EH (cell line): Measurements from ENCODE around the gene NHLRC1.
A peak's percentile ranks its signal among the peaks of the same experiment; 100 is the strongest.
"Not testable (repeated sequence)": the region's sequence is repeated elsewhere in the genome, so short reads cannot be mapped to it uniquely, and the experiment has no call there.

Source experiments
- DNase-seq: peaks from one replicate; pipeline ENCODE4 v3.0.0-alpha.2; 2015; ENCODE audit warnings: low read depth

Gene NHLRC1

DNA sequence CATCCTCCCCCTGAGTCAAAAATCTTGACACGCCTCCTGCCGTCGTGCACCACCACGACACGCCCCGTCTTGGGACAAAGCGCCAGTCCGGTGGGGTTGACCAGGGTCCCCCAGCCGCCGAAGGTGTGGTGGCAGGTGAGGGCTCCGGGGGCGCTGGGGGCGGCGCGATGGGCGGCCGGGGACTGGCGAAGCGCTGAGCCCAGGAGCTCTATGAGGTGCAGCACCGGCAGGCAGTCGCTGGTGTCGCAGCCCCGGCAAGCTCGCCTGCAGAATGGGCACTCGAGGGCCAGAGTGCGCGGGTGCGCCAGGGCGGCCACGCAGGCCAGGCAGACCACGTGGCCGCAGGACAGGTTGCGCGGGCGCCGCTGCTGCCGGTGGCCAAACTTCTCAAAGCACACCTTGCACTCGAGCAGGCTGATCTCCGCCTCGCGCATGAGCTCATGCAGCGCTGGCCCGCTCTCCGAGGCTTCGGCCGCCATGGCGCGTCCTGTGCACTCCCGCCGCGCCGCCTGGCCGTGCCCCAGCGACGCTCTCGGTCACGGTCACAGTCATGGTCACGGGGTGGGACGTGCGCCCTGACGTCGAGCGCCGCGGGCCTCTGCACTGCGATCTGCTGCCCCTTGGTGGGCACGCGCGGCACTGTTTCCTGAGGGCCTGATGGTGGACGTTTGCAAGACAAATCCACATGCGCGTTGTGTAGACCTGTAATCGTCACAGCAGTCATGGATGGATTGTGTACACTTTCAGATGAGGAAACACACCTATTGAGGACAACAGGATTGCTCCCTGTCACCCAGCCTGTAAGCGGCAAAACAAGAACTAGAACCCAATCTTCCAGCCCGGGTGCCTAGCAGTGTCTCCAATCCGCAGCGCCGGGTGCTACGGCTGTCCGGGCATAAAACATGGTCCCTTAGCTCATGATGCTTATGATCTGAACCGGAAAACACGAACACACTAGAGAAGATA, at the start of gene NHLRC1:
NHLRC1 (minus strand) TSS at position 550 of the 966 bp plus-strand sequence; CDS start at position 479, 71 bp downstream.
- DNase-seq: peak; percentile 85

DNA sequence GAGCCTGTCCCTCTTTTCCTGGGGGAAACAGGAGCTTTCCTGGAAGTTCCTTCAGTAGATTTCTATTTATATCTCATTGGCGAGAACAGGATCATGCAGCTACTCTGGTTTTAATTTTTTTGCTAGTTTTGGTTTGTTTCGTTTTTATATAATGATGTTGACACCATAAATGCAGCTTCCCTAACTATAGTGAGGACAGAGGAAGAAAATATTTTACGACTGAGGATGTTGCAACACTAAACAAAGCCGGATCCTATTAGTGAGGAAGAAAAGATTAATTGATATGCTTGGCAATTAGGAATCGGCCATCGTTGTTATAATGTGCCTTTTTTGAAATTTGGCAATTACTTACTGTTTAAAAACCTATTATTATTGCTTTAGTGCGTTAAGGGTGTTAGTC, 49.4 kb upstream of the NHLRC1 start:
- DNase-seq: no peak

DNA sequence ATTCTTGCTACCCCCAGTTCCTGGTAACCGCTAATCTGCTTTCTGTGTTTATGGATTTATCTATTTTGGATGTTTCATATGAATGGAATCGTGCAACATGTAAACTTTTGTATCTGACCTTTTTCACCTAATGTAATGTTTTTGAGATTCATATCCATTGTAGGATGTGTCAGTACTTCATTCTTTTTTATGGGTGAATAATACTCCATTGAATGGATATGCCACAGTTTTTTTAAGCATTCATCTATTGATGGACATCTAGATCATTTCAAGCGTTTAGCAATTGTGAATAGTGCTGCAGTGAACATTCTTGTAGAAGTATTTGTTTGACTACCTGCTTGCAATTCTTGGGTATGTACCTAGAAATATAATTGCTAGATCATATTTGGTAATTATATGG, 45.8 kb upstream of the NHLRC1 start:
- no peak for DNase-seq

DNA sequence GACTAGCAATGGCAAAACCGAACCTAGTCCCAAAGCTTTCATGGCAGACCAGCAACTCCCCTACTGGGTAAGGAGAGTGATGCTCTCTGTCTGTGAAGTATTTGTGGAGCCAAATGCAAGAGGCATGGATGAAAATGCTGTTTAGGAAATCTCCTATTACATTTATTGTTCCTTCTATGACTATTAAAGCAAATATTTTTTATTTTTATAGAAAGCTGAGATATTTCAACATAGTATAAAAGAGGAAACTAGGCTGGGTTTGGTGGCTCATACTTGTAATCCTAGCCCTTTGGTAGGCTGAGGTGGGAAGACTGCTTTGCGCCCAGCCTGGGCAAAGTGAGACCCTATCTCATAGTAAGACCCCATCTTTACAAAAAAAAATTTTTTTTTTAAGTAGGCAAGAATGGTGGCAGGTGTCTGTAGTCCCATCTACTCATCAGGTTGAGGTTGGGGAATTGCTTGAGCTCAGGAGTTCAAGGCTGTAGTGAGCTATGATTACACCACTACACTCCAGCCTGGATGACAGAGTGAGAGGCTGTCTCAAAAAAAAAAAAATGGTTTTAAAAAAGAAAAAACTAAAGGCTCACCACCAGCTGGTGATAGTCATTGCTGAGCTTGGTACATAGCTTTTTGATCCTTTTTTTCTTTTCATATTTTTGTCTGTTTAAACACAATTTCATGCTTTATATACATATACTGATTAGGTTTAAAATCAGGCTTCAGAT, 44.0 kb upstream of the NHLRC1 start:
- peak; percentile 50 for DNase-seq

DNA sequence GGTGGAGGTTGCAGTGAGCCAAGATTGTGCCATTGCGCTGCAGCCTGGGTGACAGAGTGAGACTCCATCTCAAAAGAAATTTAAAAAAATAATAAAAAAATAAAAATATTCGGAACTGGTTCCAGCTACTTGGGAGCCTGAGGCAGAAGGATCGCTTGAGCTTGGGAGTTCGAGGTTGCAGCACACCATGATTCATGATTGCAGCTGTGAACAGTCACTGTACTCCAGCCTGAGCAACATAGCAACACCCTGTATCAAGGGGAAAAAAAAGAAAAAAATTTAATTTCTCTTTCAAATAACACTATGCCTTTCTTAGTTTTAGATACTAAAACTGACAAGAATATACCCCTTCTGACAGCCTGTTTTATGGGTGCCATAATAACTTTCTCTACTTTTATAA, 43.3 kb upstream of the NHLRC1 start:
- DNase-seq: peak; percentile 11

DNA sequence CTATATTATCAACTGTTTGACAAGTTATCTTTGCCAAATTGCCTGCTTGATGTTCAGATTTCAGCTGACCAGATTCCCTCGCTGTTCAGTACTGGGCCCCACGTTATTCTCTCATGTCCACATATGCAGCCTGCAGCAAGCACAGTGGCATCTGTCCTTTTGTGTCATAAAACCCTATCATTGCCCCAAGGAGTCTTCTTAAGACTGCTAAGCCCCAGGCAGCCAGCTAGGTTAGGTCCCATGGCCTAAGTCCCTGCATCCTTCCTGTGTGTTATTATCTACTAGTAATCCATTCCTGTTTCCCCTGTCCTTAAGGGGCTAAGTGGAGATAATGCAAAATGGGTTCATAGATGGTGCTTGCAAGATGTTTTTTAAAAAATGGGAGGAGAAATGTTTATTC, 39.9 kb upstream of the NHLRC1 start:
- no peak for DNase-seq

DNA sequence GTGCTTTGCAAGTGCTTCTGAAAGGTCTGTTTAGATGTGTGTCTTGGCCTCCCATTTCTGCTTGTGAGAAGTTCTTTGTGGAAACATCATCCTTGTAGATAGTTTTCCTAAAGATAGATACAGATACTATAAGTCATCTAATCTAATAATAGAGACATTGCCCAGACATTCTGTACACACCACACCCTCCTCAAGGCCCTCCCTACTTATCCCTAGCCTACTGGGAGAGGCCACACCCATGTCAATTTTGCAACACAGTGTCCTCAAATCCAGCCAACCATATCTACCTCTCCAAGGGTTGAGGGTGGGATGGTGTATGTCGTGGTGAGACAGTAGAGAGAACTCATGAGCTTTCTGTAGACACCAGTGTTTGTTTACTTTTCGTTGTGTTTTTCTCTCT, 39.0 kb upstream of the NHLRC1 start:
- DNase-seq: peak; percentile 6

DNA sequence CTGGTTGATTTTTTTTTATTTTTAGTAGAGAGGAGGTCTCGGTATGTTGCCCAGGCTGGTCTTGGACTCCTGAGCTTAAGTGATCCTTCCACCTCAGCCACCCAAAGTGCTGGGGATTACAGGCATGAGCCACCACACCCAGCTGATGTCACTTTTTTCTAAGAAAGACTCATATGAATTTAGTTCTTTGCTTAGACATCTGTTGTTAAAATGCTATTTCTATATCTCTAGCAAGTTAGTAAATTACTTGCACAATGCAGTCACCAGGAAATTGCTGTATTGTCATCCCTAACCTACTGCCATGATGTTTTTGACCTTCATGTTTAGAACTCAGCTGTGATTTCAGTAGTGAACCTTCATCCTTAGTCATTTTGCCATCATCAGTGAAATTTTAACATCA, 38.4 kb upstream of the NHLRC1 start:
- DNase-seq: no peak

DNA sequence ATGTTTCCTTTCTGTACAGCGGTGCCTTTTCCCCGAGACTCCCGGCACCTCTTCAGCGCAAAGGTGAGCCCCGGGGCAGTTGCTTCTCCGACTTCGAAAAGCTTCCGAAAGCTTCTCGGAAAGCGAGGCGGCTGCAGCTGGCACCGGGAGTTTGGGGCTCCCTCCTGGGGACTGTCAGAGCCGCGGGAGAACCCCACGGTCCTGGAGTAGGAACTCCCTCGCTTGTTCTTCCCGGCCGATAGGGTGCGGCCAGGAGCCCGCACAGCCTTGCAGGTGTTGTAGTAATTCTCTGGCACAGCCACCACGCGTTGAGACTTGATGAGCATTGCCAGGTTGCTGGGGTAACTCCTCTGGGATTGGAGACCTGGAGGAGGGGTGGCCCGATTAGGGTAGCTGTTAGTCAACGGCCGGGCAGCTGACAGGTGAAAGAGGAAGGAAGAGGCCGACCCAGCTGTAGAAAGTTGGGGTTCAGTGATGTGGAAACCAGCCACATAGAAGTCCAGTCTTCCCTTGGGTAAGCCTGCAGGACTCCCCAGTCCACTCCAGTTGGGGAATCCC, 33.5 kb upstream of the NHLRC1 start:
- DNase-seq: peak; percentile 32

DNA sequence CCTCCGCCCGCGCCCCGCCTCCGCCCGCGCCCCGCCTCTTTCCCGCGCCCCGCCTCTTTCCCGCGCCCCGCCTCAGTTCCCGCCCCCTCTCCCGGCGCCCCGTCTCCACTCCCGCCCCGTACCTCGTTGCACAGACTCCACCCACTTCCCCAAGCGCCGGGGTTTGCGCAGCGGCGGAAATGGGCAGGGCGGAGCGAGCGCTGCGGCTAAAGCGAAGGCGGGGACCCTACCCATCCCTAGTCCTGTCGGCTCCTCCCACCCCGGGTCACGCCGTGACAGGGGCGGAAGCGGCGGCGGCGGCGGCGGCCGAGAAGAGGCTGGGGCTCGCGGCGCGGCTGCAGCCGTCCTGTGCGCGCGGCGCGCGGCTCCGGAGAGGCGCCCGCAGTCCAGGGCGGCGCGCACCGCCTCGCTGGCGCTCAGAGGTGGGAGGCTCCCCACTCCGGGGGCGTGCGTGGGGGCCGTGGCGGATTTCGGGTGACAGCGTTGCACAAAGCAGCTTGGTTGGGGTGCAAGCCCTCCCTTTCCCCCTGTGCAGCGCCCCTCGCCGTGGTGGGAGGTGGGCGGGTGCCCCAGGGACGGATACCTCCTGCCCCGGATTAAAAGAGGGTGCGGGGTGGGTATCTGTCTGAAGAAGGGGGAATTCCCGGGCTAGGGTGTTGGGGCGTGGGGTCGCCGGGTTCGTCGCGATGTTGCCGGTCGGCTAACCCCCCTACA, 32.8 kb upstream of the NHLRC1 start, which contains the start of gene KDM1B:
KDM1B (plus strand) TSS at position 273 of the 714 bp plus-strand sequence. CDS start 4,474 bp downstream, outside the sequence.
- peak; percentile 99 for DNase-seq

DNA sequence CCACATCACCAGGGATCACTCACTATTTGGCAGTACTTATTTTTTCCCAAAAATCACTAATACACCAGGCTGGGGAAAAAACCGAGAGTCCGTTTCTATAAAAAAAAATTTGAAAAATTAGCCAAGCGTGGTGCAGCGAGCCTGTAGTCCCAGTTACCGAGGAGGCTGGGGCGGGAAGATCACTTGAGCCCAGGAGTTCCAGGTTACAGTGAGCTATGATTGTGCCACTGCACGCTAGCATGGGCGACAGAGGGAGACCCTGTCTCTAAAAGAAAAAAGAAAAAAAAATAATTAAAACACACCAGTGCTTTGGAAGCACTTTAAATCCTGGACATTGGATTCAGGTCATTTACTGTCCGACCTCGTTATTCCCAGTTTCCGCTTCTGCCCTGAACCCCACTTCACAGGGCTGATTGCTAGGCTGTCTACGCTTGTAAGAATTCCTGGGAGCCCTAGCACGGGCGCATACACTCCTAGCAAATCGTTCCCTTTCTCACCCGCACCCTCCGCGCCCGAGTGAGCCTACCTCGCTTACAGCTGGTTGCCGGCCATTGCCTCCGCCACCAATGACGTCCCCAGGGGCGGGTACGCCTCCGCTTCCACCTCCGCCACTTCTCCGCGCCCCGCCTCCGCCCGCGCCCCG, 32.2 kb upstream of the NHLRC1 start, which contains the start of gene TPMT:
TPMT (minus strand) TSS at position 571 of the 643 bp plus-strand sequence. CDS start 5,950 bp downstream, outside the sequence.
- no peak for DNase-seq

DNA sequence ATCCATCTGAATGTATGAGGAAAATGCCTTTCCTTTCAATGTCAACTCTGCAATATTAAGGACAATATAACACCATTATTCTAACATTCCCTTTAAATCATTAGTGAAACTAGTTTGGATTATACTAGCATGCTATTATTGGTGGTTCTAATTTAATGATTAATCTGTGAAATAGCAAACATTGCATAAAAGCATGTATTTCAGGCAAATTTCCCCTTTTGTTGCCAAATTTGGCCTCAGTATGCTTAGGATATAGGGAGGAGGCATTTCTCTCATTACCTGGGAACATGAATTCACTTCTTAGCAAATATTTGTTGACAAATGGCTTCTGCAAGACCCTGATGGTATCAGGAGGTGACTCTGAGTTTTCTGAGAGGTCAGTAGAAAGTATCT, 30.8 kb upstream of the NHLRC1 start:
- no peak for DNase-seq

DNA sequence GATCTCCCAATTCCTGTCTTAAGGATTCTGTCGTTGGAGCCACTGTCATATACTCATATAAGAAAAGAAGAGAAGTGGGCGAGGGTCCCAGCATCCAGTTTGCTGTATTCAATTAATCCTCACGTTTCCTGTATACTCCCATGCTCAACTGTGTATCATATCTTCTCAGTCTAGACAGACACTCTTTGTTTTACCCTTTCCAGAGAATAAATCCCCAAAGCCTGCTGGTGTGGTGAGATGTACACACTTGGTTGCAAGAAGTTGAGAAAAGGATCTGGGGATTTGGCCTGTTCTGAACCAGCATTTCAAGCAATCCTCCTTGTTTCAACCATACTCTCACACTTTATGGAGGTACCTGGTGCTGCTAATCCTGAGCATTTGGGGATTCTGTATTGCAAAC, 29.3 kb upstream of the NHLRC1 start:
- no peak for DNase-seq

DNA sequence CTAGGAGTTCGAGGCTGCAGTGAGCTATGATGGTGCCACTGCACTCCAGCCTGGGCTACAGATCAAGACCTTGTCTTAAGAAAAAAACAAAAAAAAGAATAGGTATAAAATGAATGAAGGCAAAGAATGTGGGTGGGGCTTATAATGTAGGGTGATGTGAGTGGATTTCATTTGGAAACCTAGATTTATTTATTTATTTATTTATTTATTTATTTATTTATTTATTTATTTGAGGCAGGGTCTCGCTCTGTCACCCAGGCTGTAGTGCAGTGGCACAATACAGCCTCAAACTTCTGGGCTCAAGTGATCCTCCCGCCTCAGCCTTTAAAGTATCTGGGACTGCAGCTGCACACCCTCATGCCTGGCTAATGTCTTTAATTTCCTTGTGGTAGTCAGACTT, 28.9 kb upstream of the NHLRC1 start:
- DNase-seq: not testable (repeated sequence)

DNA sequence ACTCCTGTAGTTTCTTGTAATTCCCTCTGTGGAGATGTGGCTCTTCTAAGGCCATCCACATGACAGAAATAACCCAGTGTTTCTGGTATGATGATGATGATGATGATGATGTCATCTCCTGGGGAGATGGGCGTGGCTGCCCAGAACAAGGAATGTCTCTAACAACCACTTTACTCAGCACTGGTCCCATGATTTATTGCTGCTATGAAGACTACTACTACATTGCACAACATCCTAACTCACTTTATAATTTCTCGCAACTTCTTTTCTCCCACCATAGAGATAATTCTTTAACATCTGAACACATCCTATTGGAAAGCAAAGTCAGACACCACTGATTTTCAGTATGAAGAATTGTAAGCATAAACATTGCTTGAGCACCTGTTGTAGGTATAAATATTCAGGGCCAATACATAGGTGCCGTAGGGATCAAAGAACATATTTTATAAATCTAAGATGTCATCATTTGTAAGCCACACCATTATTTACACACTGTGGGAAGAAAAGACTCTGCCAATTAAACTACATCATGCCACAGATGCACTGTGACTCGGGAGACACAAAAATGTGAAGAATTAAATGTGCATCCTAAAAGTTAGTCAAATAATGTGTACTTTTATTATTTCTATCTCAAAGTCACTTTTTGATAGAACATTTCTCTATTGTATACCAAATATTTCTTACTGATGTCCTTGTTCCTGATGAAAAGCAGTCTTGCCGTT, 26.0 kb upstream of the NHLRC1 start:
- DNase-seq: peak; percentile 96

DNA sequence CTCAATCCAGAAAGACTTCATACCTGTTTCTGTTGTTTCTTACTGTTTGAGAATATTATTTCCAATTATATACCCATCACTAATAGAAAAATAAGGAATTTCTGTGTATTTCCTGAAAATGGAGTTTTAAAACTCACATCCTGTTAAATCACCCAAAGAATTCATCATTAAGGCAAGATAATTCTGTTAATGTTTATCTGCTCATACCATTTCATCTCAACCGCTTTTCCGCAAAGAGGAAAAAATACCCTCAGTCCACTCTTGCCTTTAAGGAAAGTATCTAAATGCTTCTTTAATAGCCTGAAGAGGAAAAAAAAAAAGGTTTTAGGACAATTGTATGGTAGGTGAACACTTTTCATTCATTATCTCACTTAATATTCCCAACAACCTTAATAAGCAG, 25.1 kb upstream of the NHLRC1 start:
- DNase-seq: no peak

DNA sequence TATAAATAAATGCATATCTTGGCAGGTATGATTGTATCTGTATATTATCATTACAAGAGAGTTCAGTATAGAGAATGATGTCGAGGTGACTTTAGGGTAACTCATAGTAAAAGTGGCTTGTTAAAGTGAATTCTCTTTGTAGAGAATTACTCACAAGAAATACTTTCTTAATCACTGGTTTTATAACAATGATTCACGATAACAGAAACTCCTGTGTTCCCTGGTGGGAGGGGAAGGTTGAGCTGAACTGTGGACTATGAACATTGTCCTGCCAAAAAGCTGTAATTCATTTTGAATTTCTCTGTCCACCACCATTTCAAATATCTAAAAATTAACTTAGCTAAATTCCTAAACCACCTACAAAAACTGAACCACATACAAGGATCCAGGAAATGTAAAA, 24.7 kb upstream of the NHLRC1 start:
- peak; percentile 72 for DNase-seq

DNA sequence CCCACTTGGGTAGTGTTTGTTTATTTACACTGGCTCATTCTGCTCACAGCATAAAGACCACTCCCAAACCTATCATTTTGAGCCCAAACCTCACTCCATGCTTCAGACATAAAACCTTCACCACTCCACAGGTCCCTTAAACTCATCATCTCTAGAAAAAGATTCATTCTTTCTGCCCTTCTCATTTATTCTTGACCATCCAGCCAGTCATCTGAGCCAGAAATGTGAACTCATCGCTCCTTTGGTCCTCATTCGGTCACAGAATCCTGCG, 20.0 kb upstream of the NHLRC1 start:
- no peak for DNase-seq

DNA sequence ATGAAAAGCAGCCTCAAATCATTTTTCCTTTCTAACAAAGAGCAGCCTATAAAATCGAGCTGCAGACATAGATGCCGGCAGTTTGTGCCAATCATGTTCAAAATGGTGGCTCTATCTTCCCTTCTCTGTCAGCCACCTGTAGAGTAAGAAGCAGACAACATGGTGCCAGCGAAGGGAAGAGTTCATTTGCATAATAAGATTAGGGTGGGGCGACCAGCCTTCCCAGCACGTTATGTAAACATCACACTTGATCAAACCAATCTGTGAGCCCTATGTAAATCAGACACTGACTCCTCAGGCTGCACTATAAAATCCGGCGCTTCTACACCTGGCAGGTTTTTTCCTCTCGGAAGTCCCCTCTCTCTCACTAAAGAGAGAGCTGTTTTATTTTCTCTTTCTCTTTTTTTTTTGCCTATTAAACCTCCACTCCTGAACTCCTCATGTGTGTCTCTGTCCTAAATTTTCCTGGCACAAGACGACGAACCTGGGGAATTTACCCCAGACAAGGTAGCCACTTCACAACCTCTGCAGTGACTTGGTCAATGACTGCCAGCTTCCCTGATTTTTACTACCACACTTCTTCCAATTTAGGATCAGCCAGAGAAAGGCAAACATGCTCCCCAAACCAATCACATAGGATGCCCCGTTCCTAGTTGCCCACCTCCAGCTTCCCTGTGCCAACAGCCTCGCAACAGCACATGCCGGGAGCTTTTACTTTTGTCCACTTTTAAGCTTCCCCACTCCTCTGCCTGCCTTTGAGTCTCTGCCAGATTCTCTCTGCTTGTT, 19.5 kb upstream of the NHLRC1 start:
- no peak for DNase-seq

DNA sequence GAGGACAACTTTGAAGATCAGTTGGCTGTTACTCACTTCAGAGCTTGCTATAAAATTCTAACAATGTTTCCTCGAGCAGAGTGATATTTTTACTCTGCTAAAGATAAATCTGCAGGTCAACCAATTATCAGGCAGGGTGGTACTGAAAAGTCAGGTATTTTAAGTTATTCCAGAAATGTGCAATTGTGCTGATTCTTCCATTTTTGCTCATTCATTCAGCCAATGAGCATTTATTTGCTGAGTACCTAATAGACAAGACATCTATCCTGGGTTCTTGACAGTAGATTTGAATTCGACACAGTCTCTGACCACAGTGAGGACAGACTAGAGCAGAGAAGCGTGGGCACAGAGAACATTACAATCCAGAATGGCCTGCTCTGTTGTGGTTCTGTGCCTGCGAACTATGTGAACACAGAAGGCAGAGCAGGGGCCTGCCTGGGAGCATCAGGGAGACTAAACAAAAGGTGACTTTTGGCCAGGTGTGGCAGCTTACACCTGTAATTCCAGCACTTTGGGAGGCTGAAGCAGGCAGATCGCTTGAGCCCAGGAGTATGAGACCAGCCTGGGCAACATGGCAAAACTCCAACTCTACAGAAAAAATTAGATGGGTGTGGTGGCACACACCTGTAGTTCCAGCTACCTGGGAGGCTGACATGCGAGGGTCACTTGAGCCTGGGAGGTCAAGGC, 17.6 kb upstream of the NHLRC1 start:
- no peak for DNase-seq
